Measurements from ENCODE around the gene PAK1. TPM values are rescaled to one million over a fixed set of nuclear protein-coding genes. Genes with fewer than 3 reads are reported as not detected.

PAK1 gene
- total and polyA plus RNA-seq, 2 donors (not counting 3 experiments of a cell fraction or from before 2014, with no cell fraction given) = 5.6 to 12.9 TPM

GRCh38 chr11:77508019-77508418 lies 34.1 kb upstream of the PAK1 start:
- no peak overlapping the region for H3K9ac ChIP-seq (replicated peaks; ENCODE audit: extremely low read depth, insufficient read depth, low read length)
- dilution Hi-C loops (cut with MboI; ENCODE audit: extremely low pct_ligation_motif_present, low sequenced_read_pairs) = no loop called here
- no peak for DNase-seq (ENCODE audit: low read depth, low spot score)
- intact Hi-C loops (cut with micrococcal nuclease) = no loop called here
- H3K4me3 ChIP-seq (replicated peaks in 1 of 3; ENCODE audit: insufficient read depth in 1 of 3, low read depth in 1 of 3, low read length in 3 of 3) = no peak overlapping the region
- H3K9me3 ChIP-seq (replicated peaks; ENCODE audit: control insufficient read depth, insufficient read depth, low read length) = no peaks in the 10 kb centered on the region
- H3K79me2 ChIP-seq (ENCODE audit: control insufficient read depth, insufficient read depth, low read length) = no peaks in the 10 kb centered on the region
- H3K36me3 ChIP-seq (ENCODE audit: control insufficient read depth in 2 of 2, extremely low read depth in 1 of 2, insufficient read depth in 2 of 2, low read length in 2 of 2) = no peaks in the 10 kb centered on the region
- H2AFZ ChIP-seq (ENCODE audit: low read depth, low read length) = no peak overlapping the region
- no peak overlapping the region for H3K27ac ChIP-seq (ENCODE audit: insufficient read depth, low read depth, low read length)
- peaks cover 0 to 2% of the 10 kb centered on the region in 2 experiments for H3K27me3 ChIP-seq (ENCODE audit: control insufficient read depth in 2 of 2, insufficient read depth in 2 of 2, low read length in 2 of 2)
- H4K20me1 ChIP-seq (replicated peaks; ENCODE audit: control insufficient read depth, extremely low read depth, insufficient read depth, low read length) = no peaks in the 10 kb centered on the region
- ChIA-PET POLR2A (no interaction called here), CTCF (interaction anchor here (2.7 kb wide), 1 partner anchor 312 kb away, joined by 13 read pairs; no protein-coding TSS in a partner anchor)
- FAIRE-seq = no peak
- no peaks in the 10 kb centered on the region for H3K9me1 ChIP-seq (replicated peaks; ENCODE audit: control insufficient read depth, extremely low read depth, insufficient read depth, low read length)
- H3K4me2 ChIP-seq (ENCODE audit: insufficient read depth, low read length) = no peak overlapping the region
- TF ChIP-seq, protein P1, sequence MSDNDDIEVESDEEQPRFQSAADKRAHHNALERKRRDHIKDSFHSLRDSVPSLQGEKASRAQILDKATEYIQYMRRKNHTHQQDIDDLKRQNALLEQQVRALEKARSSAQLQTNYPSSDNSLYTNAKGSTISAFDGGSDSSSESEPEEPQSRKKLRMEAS (IDR thresholded peaks at IDR 0.05; ENCODE audit: insufficient read depth, insufficient read length) = no peak
- TF ChIP-seq CTCF (IDR thresholded peaks at IDR 0.05; ENCODE audit: extremely low read depth in 1 of 2, insufficient read depth in 1 of 2, low read depth in 1 of 2, low read length in 2 of 2) (no peak), EZH2 (IDR thresholded peaks at IDR 0.05; ENCODE audit: borderline replicate concordance, low read depth, low read length, severe bottlenecking) (no peak), JUN (IDR thresholded peaks at IDR 0.05; ENCODE audit: borderline replicate concordance, insufficient read depth, insufficient read length, low read depth) (no peak), POLR2A (IDR thresholded peaks at IDR 0.05; ENCODE audit: low read depth, low read length) (no peak), POLR2AphosphoS5 (IDR thresholded peaks at IDR 0.05; ENCODE audit: insufficient read depth, low read depth, low read length) (no peak), FOS (IDR thresholded peaks at IDR 0.05; ENCODE audit: borderline replicate concordance, insufficient read depth, low read length) (no peak), GATA2 (IDR thresholded peaks at IDR 0.05; ENCODE audit: insufficient read depth, insufficient read length, low read depth, low read length) (no peak), MYC (IDR thresholded peaks at IDR 0.05; ENCODE audit: low read depth, low read length) (no peak)
- peaks cover 12% of the 10 kb centered on the region for H3K4me1 ChIP-seq (ENCODE audit: control insufficient read depth, extremely low read depth, insufficient read depth, low read length)
- BruUV-seq (replicated peaks) = no TSS peak

All from endothelial cell of umbilical vein (primary cell).